ELR (cell line): Measurements from ENCODE around the gene LYST.
"Not testable (repeated sequence)": the region's sequence is repeated elsewhere in the genome, so short reads cannot be mapped to it uniquely, and the experiment has no call there.

ENCODE experiments used
- DNase-seq: peaks from one replicate; pipeline ENCODE4 v3.0.0-alpha.2; 2015; ENCODE audit warnings: low read depth

Gene LYST

GRCh38 chr1:235652364-235652763 lies 214.3 kb downstream of the LYST start:
- no peak for DNase-seq

GRCh38 chr1:235651170-235651806 lies 215.4 kb downstream of the LYST start:
- DNase-seq: no peak

GRCh38 chr1:235650341-235651169 lies 216.2 kb downstream of the LYST start:
- DNase-seq: no peak

GRCh38 chr1:235649368-235650163 lies 217.1 kb downstream of the LYST start, which contains the start of gene GNG4:
Gene GNG4 (minus strand): TSS chr1:235649784. CDS start chr1:235583838, 65,946 bp downstream.
- DNase-seq: peak; percentile 38

GRCh38 chr1:235648954-235649367 lies 217.7 kb downstream of the LYST start:
- DNase-seq: peak; percentile 65

- DNase-seq: no peak
These were observed 218.2 kb downstream of the LYST start for GRCh38 chr1:235648407-235648907.

- DNase-seq: not testable (repeated sequence)
These were observed 219.2 kb downstream of the LYST start for GRCh38 chr1:235647537-235647936.

GRCh38 chr1:235646463-235646862 lies 220.2 kb downstream of the LYST start:
- DNase-seq: no peak

GRCh38 chr1:235644693-235645305 lies 221.9 kb downstream of the LYST start:
- DNase-seq: no peak

- DNase-seq: no peak
These were observed 222.6 kb downstream of the LYST start for GRCh38 chr1:235643837-235644692.

GRCh38 chr1:235642943-235643371 lies 223.7 kb downstream of the LYST start:
- no peak for DNase-seq

- DNase-seq: peak; percentile 77
These were observed 224.4 kb downstream of the LYST start for GRCh38 chr1:235642011-235642942.

- no peak for DNase-seq
These were observed 226.1 kb downstream of the LYST start for GRCh38 chr1:235640580-235640979.

- no peak for DNase-seq
These were observed 227.2 kb downstream of the LYST start for GRCh38 chr1:235639226-235640205.

- not testable (repeated sequence) for DNase-seq
These were observed 228.1 kb downstream of the LYST start for GRCh38 chr1:235638612-235639011.

- no peak for DNase-seq
These were observed 228.8 kb downstream of the LYST start for GRCh38 chr1:235637756-235638534.

- no peak for DNase-seq
These were observed 230.6 kb downstream of the LYST start for GRCh38 chr1:235635938-235636662.
